HG03066 (cell line): ENCODE measurements around the gene DUSP1.
"Not testable (repeated sequence)": the region's sequence is repeated elsewhere in the genome, so short reads cannot be mapped to it uniquely, and the experiment has no call there.

ENCODE experiments used
- ATAC-seq: cut with Tn5 transposase; IDR thresholded peaks from one replicate; pipeline ENCODE4 v1.9.1; 2021; ENCODE audit warnings: low read depth; ENCODE audit not compliant: unreplicated experiment

The DUSP1 gene

DNA sequence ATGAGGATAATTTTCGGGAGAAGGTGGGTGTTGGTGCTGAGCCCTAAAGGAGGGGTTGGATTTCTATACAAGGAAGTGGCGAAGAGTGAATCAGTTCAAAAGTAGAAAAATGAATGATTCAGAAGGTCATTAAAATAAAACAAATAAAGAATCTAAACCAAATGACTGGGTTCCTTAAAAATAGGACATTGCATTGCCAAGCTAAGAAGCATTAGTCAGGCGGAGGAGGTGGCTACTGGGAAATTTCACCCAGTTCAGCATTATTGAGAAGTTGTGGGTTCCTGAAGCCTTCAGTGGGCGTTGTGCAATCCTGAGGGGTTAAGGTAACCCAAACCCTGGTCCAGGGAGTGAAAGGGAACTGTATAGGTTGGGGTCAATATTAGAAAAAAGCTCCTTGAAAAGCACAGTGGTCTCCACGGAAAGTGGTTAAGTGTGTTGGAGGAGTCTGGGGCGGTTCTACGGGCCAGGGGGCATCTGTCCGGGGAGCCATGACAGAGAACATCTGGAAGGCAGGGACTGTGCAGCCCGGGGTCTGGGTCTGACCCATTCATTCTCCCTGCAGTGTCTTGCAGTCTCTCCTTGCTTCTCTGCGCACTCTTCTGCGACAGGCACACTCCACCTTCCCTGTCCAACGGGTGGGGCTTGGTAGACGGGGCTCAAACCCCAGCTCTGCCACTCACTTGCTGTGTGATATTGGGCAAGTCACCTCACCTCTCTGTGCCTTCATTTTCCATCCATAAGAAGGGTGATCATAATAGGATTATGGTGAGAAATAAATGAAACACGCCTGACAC lies 27.6 kb upstream of the DUSP1 start:
- no peak for ATAC-seq

DNA sequence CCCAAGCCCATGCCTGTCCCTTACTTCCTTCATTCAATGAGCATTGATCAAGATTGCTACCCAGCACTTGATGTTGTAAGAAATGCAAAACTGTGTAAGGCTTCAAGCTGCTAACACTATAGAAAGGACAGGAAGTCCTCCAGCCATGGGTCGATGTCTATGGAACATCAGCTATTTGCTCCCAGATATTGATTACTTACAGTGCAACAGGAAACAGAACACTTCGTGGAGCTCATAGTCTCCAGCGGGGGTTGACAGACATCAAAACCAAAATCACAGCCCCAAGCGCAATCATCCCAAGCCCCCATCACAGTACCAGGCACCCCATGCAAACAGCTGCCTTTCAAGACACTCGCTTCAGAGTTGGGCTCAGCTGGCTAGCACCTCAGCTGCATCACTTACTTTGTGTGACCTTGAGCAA lies 26.8 kb upstream of the DUSP1 start:
- no peak for ATAC-seq

DNA sequence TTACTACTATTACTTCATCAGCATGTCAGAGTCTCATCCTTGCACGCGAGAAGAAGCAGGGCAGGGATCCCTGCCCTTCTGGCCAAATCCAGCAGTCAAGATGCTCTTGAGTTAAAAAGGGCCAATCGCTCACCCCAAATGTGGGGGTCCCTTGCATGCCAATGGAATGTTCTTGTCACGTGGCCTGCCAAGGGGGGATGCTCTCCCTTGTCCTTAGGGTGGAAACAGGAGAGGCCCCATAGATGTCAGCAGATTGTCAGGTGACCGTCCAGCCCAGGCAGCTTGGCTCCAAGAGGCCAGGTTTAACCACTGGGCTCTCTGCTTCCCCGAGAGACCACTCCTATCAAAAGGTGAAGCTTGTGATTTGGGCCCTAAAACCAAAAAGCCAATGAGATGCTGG lies 25.3 kb upstream of the DUSP1 start:
- ATAC-seq: no peak

DNA sequence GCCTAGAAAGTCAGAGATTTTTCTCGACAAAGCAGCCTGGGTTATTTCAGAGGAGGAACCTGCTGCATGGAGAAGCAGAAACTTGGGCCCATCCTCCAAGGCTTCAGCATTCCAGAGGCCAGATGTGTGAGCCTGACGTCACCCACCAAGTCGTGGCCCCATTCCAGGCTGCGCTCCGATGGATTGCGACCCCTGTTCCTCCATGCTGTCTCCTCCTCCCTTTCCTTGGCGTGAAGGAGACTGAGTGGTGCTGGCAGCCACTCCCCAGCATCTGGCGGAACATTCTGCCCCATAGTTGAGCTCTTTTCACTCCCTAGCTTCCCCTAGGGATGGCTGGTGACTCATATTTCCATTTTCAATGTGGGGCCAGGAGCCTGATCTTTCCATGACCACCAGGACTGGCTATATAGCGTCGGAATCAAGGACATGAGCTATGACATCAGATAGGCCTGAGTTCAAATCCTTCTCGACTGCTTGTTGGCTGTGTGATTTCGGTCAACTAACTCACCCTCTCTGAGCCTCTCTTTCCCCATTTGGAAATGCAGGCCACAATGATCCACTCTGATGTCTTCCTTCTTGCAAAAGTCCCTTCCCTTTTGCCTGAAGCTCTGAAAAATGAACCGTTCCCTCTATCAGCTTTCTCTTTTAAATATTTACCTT lies 24.5 kb upstream of the DUSP1 start:
- ATAC-seq: no peak

DNA sequence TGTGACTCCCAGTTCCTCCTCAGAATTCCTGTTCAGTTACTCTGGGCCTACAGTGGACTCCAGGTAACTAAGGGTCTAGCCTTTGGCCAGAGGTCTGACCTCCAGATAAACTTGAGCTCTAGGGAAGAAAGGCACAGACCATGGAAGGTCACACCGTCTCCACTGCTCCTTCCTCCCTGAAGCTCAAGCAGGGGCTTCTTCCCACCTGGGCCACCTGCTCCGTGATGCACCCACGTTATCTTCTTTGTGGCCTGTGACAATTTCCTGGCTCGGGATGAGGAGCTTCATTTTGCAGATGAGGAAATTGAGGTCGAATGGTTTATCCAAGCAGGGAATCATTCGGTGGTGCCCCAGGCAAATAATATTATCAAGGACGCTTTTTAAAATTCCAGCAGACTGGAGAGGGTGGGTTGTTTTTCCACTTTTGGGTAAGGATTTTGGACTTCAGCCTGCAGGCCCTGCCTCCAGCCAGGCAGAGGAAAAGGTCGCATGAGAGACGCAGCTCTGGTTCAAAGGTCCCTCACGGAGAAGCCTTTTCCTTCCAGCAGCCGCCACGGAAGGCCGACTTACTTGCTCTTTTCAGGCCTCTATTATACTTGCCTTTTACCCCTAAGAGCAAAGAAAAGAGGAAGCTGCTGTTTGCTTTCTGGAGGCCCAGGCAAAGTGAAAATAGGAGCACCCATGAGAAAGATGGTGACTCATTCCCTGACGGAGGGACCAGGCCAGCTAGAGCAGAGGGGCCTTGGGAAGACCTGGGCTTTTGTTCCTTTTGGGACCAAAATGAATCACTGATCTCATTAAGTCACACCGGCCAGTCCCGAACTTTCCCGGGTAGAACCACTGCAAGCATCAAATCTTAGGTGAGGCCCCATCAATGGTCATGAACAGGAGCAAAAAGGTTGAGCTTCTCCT lies 22.8 kb upstream of the DUSP1 start:
- no peak for ATAC-seq

GRCh38 chr5:172792701-172793570 lies 21.9 kb upstream of the DUSP1 start:
- ATAC-seq: no peak

DNA sequence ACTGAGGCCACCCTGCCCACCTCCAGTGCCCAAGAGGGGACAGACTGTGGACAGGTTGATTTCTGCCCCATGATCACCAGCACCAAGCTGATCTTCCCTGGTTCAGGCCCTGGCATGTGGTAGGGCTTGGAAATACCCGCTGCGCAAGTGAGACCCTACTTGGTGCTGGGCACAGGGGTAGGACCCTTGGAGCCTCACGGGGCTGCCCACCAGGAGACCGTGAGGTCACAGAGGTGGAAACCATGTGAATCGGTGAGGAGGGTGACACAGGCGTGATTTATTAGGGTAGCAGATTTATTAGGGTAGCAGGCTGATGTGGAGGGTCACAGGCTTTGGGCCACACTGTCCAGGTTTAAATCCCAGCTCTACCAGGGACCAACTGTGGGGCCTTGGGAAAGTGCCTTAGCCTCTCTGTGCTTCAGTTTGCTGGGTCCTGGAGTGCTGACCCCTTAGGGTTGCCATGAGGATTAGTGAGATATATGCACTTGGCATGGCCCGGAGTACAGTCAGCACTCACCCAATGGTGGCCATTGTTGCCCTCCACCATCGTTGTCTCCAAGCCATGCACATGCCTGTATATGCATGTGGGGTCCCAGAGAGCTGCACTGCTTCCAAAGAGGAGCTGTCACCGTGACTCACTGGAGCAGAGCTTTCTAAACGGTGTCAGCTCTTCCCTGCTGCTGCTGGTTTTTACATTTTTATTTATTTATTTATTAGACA lies 20.9 kb upstream of the DUSP1 start:
- ATAC-seq: no peak

- no peak for ATAC-seq
Observed at GRCh38 chr5:172791286-172791685, 20.3 kb upstream of the DUSP1 start.

DNA sequence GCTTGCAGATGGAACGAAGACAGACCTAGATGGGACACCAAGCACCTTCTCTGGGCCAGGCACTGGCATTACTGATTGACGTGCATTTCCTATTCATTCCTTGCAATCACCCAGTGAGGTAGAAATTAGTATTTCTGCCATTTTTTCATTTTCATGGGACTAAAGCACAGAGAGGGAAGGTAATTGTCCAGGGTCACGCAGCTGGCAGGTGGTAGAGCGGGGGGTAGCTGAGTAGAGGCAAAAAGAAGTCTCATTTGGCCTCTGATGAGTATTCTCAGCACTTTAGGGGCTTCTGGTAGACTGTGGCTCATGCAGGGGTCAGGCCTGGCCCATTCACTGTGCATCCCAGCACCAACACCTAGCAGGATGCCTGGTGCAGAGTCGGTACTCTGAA lies 19.5 kb upstream of the DUSP1 start:
- no peak for ATAC-seq

GRCh38 chr5:172789687-172790495 lies 18.9 kb upstream of the DUSP1 start:
- ATAC-seq: no peak

DNA sequence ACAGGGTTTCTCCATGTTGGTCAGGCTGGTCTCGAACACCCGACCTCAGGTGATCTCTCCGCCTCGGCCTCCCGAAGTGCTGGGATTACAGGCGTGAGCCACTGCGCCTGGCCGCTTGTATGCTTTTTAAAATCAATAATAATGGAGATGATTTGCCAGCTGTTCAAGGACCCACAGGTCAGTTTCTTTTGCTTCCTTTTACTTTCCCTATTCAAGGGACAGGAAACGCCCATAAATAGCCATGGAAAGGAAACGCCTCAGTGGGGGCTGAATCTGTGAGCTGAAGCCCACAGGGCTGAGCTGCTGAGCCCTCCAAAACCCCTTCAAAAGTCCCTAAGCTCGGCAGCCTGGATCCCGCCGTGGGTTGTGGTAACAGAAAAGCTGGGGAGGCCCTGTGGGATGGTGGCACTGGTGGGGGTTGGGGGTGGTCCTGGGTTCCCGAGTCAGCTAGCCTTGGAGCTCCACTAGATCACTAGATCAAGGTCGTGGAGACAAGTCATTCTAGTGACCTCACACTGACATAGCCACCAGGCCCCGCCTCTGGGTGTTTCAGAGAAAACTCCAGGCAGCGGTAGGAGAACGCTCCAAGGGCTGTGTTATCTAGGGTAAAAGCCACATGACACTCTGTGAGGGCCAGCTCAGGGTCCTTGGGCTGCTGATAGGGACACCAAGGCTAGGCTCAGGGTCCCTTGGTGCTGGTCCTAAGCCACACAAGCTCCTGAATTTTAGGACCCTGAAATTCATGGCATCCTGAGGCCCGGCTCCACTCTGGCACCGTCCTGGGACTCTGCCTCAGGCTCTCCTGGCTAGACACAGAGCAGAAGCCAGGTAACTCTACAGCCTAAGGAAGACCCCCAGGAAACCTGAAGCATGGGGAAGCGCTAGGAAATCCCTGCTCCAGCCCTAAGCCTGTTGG lies 18.0 kb upstream of the DUSP1 start:
- no peak for ATAC-seq

- ATAC-seq: not testable (repeated sequence)
Observed at GRCh38 chr5:172787538-172787937, 16.5 kb upstream of the DUSP1 start.

- no peak for ATAC-seq
Observed at GRCh38 chr5:172786736-172787462, 15.9 kb upstream of the DUSP1 start.

GRCh38 chr5:172785429-172786088 lies 14.6 kb upstream of the DUSP1 start:
- no peak for ATAC-seq

DNA sequence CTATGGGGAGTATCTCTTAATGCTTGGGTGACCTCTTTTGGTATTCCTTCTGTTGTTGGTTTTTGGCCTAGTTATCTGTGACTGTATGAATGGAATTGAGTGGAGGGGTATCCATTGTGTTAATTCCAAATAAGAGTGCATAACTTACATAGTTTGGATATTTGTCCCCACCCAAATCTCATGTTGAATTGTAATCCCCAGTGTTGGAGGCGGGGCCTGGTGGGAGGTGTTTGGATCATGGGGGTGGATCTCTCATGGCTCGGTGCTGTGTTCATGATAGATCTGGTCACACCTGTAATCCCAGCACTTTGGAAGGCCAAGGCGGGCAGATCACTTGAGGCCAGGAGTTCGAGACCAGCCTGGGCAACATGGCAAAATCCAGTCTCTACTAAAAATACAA lies 13.2 kb upstream of the DUSP1 start:
- ATAC-seq: not testable (repeated sequence)

GRCh38 chr5:172783319-172783718 lies 12.3 kb upstream of the DUSP1 start:
- not testable (repeated sequence) for ATAC-seq
